Fibroblast of villous mesenchyme (primary cell): ENCODE results near the gene SFT2D3. TPM values are rescaled to one million over a fixed set of nuclear protein-coding genes. Genes with fewer than 3 reads are reported as not detected.

Experiments used
- DNase-seq: peaks from one replicate; pipeline ENCODE4 v3.0.0-alpha.2; 2010; ENCODE audit warnings: low read depth
- H3K4me3 ChIP-seq: 2 replicates; pipeline ENCODE4 v1.5.1; 2011; ENCODE audit warnings: low read depth, mild to moderate bottlenecking, low read length
- total RNA-seq: library from RNA; depleted of rRNA; stranded (reverse); fragments of >200 nt; gene quantifications from 2 replicates; pipeline ENCODE4 v1.2.3, GENCODE V29; 2012
- TF ChIP-seq, protein P1 (sequence below): IDR thresholded peaks from 2 replicates; pipeline ENCODE4 v1.5.1; 2012; ENCODE audit warnings: low read depth, mild to moderate bottlenecking, low read length; ENCODE audit not compliant: insufficient read depth

SFT2D3 gene
- total RNA-seq, 1 donor = 4.7 TPM

DNA sequence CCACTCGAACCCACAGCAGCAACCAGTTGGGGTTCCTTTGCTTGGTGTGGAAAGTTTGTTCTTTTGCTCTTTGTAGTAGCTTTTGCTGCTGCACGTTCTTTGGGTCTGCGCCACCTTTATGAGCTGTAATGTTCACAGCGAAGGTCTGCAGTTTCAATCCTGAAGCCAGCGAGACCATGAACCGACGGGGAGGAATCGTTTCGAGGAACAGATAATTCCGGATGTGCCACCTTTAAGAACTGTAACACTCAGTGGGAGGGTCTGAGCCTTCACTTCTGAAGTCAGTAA, 41.1 kb upstream of the SFT2D3 start:
- no peak for DNase-seq
- TF ChIP-seq, protein P1, sequence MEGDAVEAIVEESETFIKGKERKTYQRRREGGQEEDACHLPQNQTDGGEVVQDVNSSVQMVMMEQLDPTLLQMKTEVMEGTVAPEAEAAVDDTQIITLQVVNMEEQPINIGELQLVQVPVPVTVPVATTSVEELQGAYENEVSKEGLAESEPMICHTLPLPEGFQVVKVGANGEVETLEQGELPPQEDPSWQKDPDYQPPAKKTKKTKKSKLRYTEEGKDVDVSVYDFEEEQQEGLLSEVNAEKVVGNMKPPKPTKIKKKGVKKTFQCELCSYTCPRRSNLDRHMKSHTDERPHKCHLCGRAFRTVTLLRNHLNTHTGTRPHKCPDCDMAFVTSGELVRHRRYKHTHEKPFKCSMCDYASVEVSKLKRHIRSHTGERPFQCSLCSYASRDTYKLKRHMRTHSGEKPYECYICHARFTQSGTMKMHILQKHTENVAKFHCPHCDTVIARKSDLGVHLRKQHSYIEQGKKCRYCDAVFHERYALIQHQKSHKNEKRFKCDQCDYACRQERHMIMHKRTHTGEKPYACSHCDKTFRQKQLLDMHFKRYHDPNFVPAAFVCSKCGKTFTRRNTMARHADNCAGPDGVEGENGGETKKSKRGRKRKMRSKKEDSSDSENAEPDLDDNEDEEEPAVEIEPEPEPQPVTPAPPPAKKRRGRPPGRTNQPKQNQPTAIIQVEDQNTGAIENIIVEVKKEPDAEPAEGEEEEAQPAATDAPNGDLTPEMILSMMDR = no peak

DNA sequence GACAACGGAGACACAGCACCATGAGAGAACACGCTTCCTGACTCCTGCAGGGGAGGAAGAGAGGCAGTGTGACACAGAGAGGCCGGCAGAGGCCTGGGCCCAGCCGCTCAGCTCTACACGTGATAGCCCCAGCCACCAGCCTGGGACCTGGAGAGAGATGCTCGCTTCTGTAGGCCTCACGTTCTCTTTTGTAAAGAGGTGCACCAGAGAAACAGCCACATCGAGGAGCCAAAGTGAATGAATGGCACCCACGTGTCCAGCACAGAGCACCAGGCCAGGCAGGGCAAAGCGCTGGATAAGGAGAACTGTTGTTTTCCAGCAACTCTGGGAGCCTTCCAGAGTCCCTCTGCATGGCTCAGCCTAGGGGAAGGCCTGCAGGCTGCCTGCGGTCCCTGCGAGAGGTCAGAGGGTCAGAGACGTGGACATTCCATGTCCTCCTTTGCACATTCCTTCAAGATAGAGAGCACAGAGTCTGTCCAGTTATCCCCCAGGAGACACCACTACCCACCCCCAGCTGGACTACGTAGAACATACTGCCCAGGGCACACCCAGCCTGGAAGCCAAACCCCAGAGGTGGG, 40.1 kb upstream of the SFT2D3 start:
- H3K4me3 ChIP-seq = no peak overlapping the region
- TF ChIP-seq, protein P1 = no peak
- peak; percentile 87 for DNase-seq

More for the DNA sequence above, 41.1 kb upstream of the SFT2D3 start:
- H3K4me3 ChIP-seq = no peak overlapping the region

DNA sequence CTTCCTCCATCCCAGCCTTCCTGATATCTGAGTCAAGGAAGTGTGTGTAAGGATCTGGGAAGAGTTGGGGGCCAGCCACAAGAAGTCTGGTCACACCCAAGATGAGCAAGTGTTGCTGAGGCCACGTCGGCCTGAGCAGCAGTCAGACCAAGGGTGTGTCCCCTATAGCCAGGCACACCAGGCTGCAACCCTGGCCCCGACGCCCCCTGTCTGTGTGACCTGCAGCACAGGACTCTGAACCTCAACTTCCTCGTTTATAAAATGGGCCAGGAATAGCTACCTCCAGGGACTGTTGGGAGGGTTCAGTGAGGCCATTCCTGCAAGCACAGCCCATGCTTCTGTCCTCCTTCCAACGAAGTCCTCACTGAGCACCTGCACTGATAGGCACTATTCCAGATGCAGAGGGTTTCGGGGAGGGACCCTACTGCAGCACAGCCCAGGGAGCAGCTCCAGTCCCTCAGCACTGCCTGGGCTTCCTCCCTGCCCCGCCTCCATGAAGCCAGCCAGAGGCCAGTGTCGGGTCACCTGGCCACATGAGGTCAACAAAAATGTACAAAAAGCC, 39.3 kb upstream of the SFT2D3 start:
- TF ChIP-seq, protein P1 = no peak
- DNase-seq = peak; percentile 32

DNA sequence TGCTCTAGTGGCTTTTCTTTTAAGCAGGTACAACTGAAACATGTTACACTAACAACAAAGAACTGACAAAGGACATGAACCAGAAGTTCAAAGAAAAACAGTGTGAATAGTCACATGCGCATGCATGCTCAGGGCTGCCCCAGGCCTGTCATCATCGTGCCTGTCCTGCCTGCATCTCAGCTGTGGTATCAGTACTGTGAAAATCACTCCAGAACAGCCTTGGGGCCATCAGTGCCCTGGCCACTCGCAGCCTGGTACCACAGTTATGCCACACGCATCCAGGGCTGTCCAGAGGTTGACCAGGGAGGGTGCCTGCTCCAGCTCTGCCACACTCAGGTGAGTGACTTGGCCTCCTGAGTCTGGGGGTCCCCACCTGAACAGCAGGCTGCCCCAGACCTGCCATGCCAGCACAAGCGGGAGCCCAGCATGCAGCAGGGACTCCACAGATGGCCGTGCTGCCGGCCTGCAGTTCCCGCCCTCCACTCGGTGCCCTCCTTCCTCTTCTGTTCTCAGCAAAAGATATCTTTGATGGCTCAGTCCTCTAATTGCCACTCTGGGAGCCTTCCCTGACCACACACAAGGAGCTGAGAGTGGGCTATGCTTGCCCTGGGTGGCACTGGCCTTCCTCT, 38.2 kb upstream of the SFT2D3 start:
- TF ChIP-seq, protein P1 = no peak
- no peak overlapping the region for H3K4me3 ChIP-seq
- no peak for DNase-seq

More for the DNA sequence above, 39.3 kb upstream of the SFT2D3 start:
- no peak overlapping the region for H3K4me3 ChIP-seq

DNA sequence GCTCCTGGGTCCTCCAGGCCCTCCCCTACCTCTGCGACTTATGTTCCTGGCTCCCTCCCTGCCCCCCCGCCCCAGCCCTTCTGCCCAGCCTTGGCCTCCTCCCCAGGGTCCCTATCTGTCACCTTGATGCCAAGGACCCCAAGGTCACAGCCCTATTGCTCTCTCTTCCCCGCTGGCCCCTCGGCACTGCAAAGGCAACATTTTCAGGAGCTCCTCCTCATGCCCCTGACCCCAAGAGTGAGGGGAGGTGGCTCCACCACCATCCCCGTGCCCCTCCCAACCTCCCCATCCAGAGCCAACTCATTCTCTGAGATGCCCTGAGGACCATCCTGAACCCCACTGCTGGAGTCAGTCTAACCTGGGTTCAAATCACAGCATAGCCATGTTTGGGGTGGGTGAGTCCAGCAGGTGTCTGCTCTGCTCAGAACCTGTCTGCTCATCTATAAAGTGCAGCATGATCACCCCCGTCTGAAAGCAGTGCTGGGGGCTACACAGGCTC, 37.7 kb upstream of the SFT2D3 start:
- no peak for DNase-seq
- H3K4me3 ChIP-seq = no peak overlapping the region
- TF ChIP-seq, protein P1 = no peak

DNA sequence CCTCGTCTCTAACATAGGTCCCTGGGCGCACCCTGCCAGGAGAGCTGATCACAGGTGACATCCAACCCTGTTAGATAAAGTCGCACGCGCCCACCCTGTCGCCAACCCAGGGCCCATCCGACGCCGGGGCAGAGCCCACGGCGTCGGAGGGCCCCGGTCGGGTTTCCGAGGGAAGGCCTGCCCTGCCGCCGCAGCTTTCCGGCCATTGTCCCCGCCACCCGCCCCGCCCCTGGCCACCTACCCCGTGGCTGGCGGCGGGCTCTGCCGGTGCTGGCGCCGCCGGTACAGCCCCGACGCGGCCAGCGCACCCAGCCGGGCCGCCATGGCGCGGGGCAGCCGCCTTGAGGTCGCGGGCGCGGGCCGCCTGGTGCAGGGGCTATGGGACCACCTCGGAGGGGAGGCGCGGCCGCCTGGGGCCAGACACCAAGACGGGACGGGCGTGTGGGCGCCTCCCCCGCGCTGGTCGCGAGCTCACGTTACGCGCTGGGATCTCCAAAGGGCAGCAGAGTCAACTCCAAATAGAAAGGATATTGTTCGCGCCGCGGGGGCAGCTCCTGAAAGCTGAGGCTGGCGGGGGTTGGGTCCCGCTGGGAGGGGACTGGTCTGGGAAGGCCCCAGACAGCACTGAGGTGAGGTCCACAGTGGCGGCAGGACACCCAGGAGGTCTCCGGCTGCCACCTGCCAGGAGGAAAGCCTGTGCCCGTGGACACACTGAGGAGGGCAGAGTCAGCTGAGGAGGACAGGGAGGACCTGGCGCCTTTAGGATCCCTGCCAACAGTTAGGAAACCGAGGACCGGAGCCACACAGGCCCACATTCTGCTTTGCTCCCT, 37.0 kb upstream of the SFT2D3 start:
- TF ChIP-seq, protein P1 = no peak
- H3K4me3 ChIP-seq = no peak overlapping the region
- DNase-seq = no peak
